Bronchial epithelial cell (primary cell): ENCODE measurements around the gene ALDH18A1. TPM values are rescaled to one million over a fixed set of nuclear protein-coding genes. Genes with fewer than 3 reads are reported as not detected.

Source experiments
- DNase-seq: peaks from one replicate; pipeline ENCODE4 v3.0.0-alpha.2; 2010; ENCODE audit warnings: low read depth
- FAIRE-seq: peaks from 2 replicates; lab custom pipeline; 2011; peaks lifted over from hg19 to GRCh38; lab: Jason Lieb, UNC
- H3K27me3 ChIP-seq: 2 replicates; pipeline ENCODE4 v1.5.1; 2011; ENCODE audit warnings: low read length; ENCODE audit not compliant: control insufficient read depth, insufficient read depth
- H3K36me3 ChIP-seq: 2 replicates; pipeline ENCODE4 v1.5.1; 2011; ENCODE audit warnings: low read length; ENCODE audit not compliant: control insufficient read depth, insufficient read depth
- H3K4me3 ChIP-seq: 2 replicates; pipeline ENCODE4 v1.5.1; 2011; ENCODE audit warnings: mild to moderate bottlenecking, low read depth, low read length, control low read depth
- total RNA-seq: library from RNA; depleted of rRNA; stranded (reverse); fragments of >200 nt; gene quantifications from 2 replicates; pipeline ENCODE4 v1.2.1, GENCODE V29; 2014
- TF ChIP-seq, protein P1 (sequence below): IDR thresholded peaks from 2 replicates; pipeline ENCODE4 v1.5.1; 2011; ENCODE audit warnings: mild to moderate bottlenecking, moderate library complexity, low read length, control low read depth, inconsistent platforms; ENCODE audit not compliant: insufficient read depth, severe bottlenecking

ALDH18A1 gene
- total RNA-seq, 1 donor from 2014 or later, result 68.4 TPM

DNA sequence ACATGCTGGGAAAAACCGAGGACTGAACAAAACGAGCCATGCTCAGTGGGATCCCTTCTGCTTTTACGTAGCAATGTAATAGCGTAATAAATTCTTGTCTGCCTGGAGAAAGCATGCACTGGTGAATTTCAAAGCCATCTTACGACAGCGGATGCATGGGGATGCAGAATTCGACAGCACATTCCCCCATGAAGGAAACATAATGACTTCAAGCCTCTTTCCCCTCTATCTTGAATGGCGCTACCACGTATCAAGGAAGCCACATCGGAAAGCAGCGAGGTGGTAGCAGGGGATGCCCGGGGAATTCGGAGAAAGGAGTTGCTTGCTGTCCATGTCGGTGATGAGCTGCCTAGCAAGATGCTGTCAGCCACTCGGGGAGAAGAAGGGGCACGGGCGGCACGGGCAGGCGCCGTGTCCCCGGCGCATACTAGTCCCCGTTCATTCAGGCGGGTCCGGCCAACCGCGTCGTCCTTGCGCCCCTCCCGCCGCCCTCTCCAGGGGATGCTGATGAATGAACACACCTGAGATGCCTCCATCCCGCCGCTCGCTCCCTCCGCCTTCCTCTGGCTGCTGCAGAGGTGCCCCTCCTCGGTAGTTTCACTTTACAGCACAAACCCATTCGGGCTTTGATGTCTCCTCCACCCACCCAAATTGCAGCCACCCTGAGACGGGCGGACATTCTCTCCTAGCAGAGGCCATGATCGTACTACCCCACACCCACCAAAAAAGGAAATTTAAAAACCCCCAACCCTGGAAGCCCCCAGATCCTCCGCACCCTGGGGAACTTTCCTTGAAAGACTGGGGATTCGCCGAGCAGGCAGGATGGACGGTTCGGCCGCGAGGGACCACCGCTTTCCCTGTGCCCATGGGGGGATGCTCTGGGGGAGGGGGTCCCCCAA, 96.0 kb downstream of the ALDH18A1 start:
- FAIRE-seq, result no peak
- TF ChIP-seq, protein P1, sequence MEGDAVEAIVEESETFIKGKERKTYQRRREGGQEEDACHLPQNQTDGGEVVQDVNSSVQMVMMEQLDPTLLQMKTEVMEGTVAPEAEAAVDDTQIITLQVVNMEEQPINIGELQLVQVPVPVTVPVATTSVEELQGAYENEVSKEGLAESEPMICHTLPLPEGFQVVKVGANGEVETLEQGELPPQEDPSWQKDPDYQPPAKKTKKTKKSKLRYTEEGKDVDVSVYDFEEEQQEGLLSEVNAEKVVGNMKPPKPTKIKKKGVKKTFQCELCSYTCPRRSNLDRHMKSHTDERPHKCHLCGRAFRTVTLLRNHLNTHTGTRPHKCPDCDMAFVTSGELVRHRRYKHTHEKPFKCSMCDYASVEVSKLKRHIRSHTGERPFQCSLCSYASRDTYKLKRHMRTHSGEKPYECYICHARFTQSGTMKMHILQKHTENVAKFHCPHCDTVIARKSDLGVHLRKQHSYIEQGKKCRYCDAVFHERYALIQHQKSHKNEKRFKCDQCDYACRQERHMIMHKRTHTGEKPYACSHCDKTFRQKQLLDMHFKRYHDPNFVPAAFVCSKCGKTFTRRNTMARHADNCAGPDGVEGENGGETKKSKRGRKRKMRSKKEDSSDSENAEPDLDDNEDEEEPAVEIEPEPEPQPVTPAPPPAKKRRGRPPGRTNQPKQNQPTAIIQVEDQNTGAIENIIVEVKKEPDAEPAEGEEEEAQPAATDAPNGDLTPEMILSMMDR, result no peak
- Histone ChIP-seq H3K27me3 (peaks cover 2% of the 10 kb centered on the region), H3K4me3 (peak overlapping the region; percentile 50), H3K36me3 (no peaks in the 10 kb centered on the region)
- DNase-seq, result no peak

DNA sequence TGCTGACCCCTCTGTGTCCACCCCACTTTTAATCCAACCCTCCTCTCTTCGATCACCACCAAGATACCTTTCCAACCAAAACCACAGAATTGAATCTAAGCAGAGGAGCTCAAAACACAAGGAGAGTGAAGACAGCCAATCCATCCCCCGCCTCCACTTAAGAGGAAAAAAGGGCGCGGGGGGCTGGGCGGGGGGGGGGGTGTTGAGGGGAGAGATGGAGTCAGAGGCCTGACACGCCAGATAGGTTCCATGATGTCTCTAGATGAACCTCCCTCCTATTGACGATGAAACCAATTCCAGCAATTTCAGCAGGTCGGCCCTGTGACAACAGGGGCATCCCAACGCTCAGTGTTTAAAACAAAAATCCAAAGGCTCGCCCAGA, 96.6 kb downstream of the ALDH18A1 start:
- FAIRE-seq (no peak), DNase-seq (no peak)
- Histone ChIP-seq H3K27me3 (peaks cover 2% of the 10 kb centered on the region), H3K4me3 (no peak overlapping the region), H3K36me3 (no peaks in the 10 kb centered on the region)
- TF ChIP-seq, protein P1, result no peak

DNA sequence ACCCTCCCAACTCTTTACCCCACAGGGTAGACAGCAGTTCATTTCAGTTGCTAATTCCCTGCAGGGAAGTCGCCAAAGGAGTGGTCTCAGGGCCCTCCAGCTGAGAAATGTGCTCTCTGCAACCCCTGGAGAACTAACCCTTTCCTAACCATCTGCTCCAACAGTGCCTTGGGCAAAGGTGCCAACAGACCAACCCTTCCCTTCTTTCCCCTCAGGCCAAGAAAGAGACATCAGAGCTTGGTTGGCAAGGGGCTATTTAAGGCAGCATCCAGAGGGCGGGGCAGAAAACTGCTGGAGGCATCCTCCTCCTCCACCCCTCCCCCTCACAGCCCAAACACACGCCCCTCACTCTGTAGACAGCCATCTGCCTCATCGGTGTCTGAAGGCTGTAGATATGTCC, 97.0 kb downstream of the ALDH18A1 start:
- DNase-seq (no peak), FAIRE-seq (no peak)
- H3K27me3 ChIP-seq, result peaks cover 2% of the 10 kb centered on the region
- no peak overlapping the region for H3K4me3 ChIP-seq
- TF ChIP-seq, protein P1, result no peak
- no peaks in the 10 kb centered on the region for H3K36me3 ChIP-seq

DNA sequence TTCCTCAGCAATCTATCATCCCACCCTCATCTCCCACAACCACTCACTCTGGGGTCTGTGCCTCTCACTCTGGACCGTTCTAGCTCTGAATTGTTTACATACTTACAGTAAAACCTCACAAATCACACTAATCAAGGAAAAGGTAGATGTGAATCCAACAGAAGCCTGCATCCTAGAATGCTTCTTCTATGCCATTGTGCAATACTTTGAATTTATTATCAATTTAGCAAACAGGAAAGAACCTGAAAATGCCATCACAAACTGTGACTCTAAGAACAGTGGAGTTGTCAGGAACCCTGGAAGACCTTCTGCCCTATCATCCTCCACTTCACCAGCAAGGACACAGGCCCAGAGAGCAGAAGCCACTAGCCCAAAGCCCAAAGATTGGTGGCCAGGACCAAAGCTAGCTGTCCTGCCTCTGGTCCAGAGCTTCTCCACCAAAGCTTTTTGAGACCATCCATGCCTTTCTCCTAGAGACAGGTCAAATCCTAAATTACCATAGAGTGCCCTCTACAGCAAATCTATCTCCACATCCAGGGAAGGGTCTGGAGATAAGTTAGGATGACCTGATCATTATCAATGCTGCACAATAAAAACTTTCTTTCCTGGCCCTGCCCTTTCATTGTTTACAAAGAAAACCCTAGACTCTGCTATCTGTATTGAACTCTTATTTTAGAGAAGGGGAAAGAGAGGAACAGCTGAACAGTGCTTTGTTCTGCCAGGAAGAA, 97.8 kb downstream of the ALDH18A1 start:
- Histone ChIP-seq H3K36me3 (no peaks in the 10 kb centered on the region), H3K4me3 (no peak overlapping the region), H3K27me3 (peaks cover 2% of the 10 kb centered on the region)
- FAIRE-seq, result no peak
- TF ChIP-seq, protein P1, result no peak
- no peak for DNase-seq

DNA sequence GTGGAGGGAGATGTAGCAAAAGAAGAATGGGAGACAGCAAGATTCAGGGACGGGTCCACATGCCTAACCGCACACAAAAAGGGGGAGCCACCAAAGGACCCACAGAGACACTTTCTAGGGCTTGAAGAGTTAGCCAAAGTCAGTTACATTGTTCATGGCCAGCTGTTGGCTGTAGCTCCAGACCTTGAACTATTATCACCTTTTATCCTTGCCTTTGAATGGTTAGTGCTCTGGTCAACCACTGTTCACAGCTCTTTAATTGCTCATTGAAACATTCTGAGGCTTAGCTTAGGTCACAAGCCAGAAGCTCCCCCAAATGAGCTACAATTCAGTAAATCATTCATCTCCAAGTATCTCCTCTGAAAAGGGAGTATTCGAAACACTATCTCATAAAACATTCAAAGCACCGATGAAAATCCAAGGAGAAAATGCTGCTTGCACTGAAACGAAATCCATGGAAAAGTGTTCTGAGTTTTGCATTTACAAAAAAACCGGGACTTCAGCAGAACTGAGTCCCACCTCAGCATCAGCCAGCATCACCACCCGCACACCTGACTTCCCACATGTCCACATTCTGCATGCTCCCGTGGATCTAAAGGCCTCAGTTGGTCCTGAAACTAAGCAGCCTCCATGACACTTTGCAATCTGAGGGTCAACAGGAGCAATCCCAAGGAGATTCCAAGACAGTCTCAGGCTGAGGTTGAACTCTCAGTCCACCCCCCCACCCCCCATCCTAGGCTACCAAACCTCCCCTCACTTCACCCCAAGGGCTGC, 99.3 kb downstream of the ALDH18A1 start:
- Histone ChIP-seq H3K4me3 (no peak overlapping the region), H3K27me3 (peaks cover 2% of the 10 kb centered on the region), H3K36me3 (no peaks in the 10 kb centered on the region)
- DNase-seq (no peak), FAIRE-seq (no peak)
- TF ChIP-seq, protein P1, result no peak

Other genes with a start within 250 kb of the ALDH18A1 start
- under 0.01 and 0.13 TPM in 2 replicates for gene SORBS1, start 95.3 kb downstream of the ALDH18A1 start, total RNA-seq
- gene TCTN3, start 37.2 kb upstream of the ALDH18A1 start, total RNA-seq, result 16.8 and 19.5 TPM in 2 replicates
- gene ENTPD1, start 99.5 kb upstream of the ALDH18A1 start, total RNA-seq, result not detected in 2 replicates